Liver (tissue), 9 donors: Measurements from ENCODE around the gene C19orf44. TPM values are rescaled to one million over a fixed set of nuclear protein-coding genes. Genes with fewer than 3 reads are reported as not detected.

Experiments used
- DNase-seq: peaks from one replicate; pipeline ENCODE4 v3.0.0-alpha.2; 2017; ENCODE audit warnings: low spot score
- H3K27ac ChIP-seq, 2 donors: one replicate each; pipeline ENCODE4 v1.7.0; 2013; ENCODE audit warnings: inconsistent platforms in 2 of 2, low read length in 2 of 2, control low read depth in 1 of 2, low read depth in 1 of 2, mild to moderate bottlenecking in 1 of 2
- H3K27me3 ChIP-seq, 4 donors: one replicate each; pipeline versions ENCODE4 v1.6.1 to v1.7.0; 2013; ENCODE audit warnings: low read length in 3 of 4, inconsistent platforms in 1 of 4, mild to moderate bottlenecking in 1 of 4, moderate library complexity in 1 of 4; ENCODE audit not compliant: control insufficient read depth in 4 of 4, insufficient read depth in 4 of 4
- H3K36me3 ChIP-seq, 4 donors: one replicate each; pipeline versions ENCODE4 v1.6.1 to v1.7.0; 2013; ENCODE audit warnings: low read length in 3 of 4, mild to moderate bottlenecking in 3 of 4, low read depth in 1 of 4, moderate library complexity in 1 of 4; ENCODE audit not compliant: control insufficient read depth in 4 of 4, insufficient read depth in 3 of 4
- H3K4me1 ChIP-seq, 4 donors: one replicate each; pipeline versions ENCODE4 v1.6.1 to v1.7.0; 2013; ENCODE audit warnings: low read length in 3 of 4, mild to moderate bottlenecking in 3 of 4, moderate library complexity in 1 of 4; ENCODE audit not compliant: control insufficient read depth in 4 of 4, insufficient read depth in 4 of 4
- H3K4me3 ChIP-seq, 3 donors: one replicate each; pipeline versions ENCODE4 v1.6.1 to v1.7.0; 2013; ENCODE audit warnings: low read length in 3 of 3, control low read depth in 1 of 3, low read depth in 1 of 3, mild to moderate bottlenecking in 1 of 3
- H3K9ac ChIP-seq, 2 donors: one replicate each; pipeline ENCODE4 v1.7.0; 2013; ENCODE audit warnings: low read length in 2 of 2, mild to moderate bottlenecking in 2 of 2, moderate library complexity in 2 of 2, control low read depth in 1 of 2, low read depth in 1 of 2
- H3K9me3 ChIP-seq, 4 donors: one replicate each; pipeline versions ENCODE4 v1.6.1 to v1.7.0; 2013; ENCODE audit warnings: low read length in 3 of 4; ENCODE audit not compliant: control insufficient read depth in 4 of 4
- ATF3 ChIP-seq: IDR thresholded peaks from 2 replicates; pipeline ENCODE4 v1.6.1; 2016; ENCODE audit warnings: antibody characterized with exemption
- CTCF ChIP-seq: fragments of 150-350 bp; IDR thresholded peaks from 2 replicates; pipeline ENCODE4 v1.5.1; 2017; ENCODE audit warnings: improper control_type of control experiment, low read depth, low read length; ENCODE audit not compliant: missing input control
- EGR1 ChIP-seq, 2 donors: IDR thresholded peaks; 2 replicates each; pipeline ENCODE4 v1.6.1; 2016 to 2018; ENCODE audit warnings: antibody characterized with exemption in 2 of 2, low read depth in 2 of 2
- FOXA1 ChIP-seq: IDR thresholded peaks from 2 replicates; pipeline ENCODE4 v1.6.1; 2016; ENCODE audit warnings: antibody characterized with exemption
- FOXA2 ChIP-seq: IDR thresholded peaks from 2 replicates; pipeline ENCODE4 v1.6.1; 2016; ENCODE audit warnings: antibody characterized with exemption
- GABPA ChIP-seq, 2 donors: IDR thresholded peaks in 1 of 2; conservative IDR thresholded peaks in 1 of 2; 2 replicates each; pipeline ENCODE4 v1.6.1; 2016; ENCODE audit warnings: antibody characterized with exemption in 2 of 2, mild to moderate bottlenecking in 1 of 2, moderate library complexity in 1 of 2
- HNF4A ChIP-seq, 2 donors: conservative IDR thresholded peaks; 2 replicates each; pipeline ENCODE4 v1.6.1; 2016; ENCODE audit warnings: antibody characterized with exemption in 2 of 2, mild to moderate bottlenecking in 2 of 2
- HNF4G ChIP-seq: IDR thresholded peaks from 2 replicates; pipeline ENCODE4 v1.6.1; 2016; ENCODE audit warnings: antibody characterized with exemption
- JUND ChIP-seq, 2 donors: IDR thresholded peaks; 2 replicates each; pipeline ENCODE4 v1.6.1; 2016; ENCODE audit warnings: antibody characterized with exemption in 2 of 2
- RAD21 ChIP-seq, 2 donors: IDR thresholded peaks; 2 replicates each; pipeline ENCODE4 v1.6.1; 2016; ENCODE audit warnings: antibody characterized with exemption in 2 of 2, mild to moderate bottlenecking in 2 of 2
- REST ChIP-seq: IDR thresholded peaks from 2 replicates; pipeline ENCODE4 v1.6.1; 2016; ENCODE audit warnings: antibody characterized with exemption, mild to moderate bottlenecking
- RXRA ChIP-seq, 2 donors: IDR thresholded peaks; 2 replicates each; pipeline ENCODE4 v1.6.1; 2017 to 2018; ENCODE audit warnings: antibody characterized with exemption in 2 of 2, mild to moderate bottlenecking in 1 of 2
- SP1 ChIP-seq: IDR thresholded peaks from 2 replicates; pipeline ENCODE4 v1.6.1; 2018; ENCODE audit warnings: antibody characterized with exemption, mild to moderate bottlenecking
- TAF1 ChIP-seq: conservative IDR thresholded peaks from 2 replicates; pipeline ENCODE4 v1.6.1; 2016; ENCODE audit warnings: antibody characterized with exemption, mild to moderate bottlenecking
- YY1 ChIP-seq: IDR thresholded peaks from 2 replicates; pipeline ENCODE4 v1.6.1; 2016; ENCODE audit warnings: antibody characterized with exemption, mild to moderate bottlenecking
- WGBS: extraction: QIAGEN DNeasy Blood & Tissue Kit; methylation state at CpG from one replicate; pipeline ENCODE4 v1.1.7; 2013; 5-methylcytosine and 5-hydroxymethylcytosine counted together
- polyA plus RNA-seq, 2 donors: library from polyadenylated mRNA; stranded (reverse) in 1 of 2; unstranded in 1 of 2; fragments of 200-250 nt in 1 of 2; fragments of >200 nt in 1 of 2; fragmentation: Nextera tagmentation in 1 of 2; extraction: Ambion mirVana in 1 of 2; gene quantifications; one replicate each; pipeline versions ENCODE4 v1.2.1 to v1.2.3, GENCODE V29; 2013 to 2015
- total RNA-seq, 2 donors: library from RNA; depleted of rRNA; stranded (reverse); fragments of >200 nt; gene quantifications; one replicate each; pipeline ENCODE4 v1.2.3, GENCODE V29; 2014
- TF ChIP-seq, protein P1 (sequence below): IDR thresholded peaks from 2 replicates; pipeline ENCODE4 v1.6.1; 2016; ENCODE audit warnings: antibody characterized with exemption
- donor health status: healthy.
- donor health status: healthy.
- donor health status: healthy.
- donor health status: healthy.
- donor health status: healthy.

The C19orf44 gene
- total and polyA plus RNA-seq, 4 donors: 0.89 to 3.0 (median 1.3) TPM

DNA sequence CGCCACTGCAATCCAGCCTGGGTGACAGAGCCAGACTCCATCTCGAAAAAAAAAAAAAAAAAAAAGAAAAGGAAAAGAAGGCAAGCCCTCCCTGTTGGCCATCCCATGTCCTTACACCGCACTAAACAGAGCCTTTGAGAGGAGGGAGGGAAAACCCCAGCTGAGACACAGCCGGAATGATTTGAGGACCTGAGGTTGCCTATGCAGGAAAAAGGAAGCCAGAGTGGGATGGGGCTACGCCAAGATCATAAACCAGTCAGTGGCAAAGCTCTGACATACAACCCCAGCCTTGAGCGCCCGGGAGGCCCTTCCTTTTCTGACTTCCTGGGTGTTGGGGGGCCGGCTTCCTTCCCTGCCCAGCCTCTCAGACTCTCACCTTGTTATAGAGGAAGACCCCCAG is 58.6 kb downstream of the C19orf44 start:
- H3K4me3 ChIP-seq: no peak overlapping the region
- no peaks in the 10 kb centered on the region for H3K4me1 ChIP-seq
- H3K27me3 ChIP-seq: no peaks in the 10 kb centered on the region
- H3K9ac ChIP-seq: no peak overlapping the region
- H3K36me3 ChIP-seq: peaks cover 13 to 44% (median 20%) of the 10 kb centered on the region in 4 donors
- 89% methylated on average over 8 of the region's 8 CpGs for WGBS
- H3K27ac ChIP-seq: no peak overlapping the region
- DNase-seq: no peak
- H3K9me3 ChIP-seq: no peaks in the 10 kb centered on the region
- TF ChIP-seq GABPA (IDR thresholded peaks at IDR 0.05 in 1 of 2, conservative IDR thresholded peaks at IDR 0.05 in 1 of 2) (no peak), TAF1 (no peak), RXRA (IDR thresholded peaks at IDR 0.05) (no peak), JUND (IDR thresholded peaks at IDR 0.05) (no peak), HNF4G (no peak), ATF3 (no peak), RAD21 (IDR thresholded peaks at IDR 0.05) (no peak), SP1 (no peak), EGR1 (IDR thresholded peaks at IDR 0.05; ENCODE audit: low read depth in 2 of 2) (no peak), HNF4A (conservative IDR thresholded peaks at IDR 0.05) (no peak), FOXA2 (no peak), CTCF (no peak), FOXA1 (no peak), YY1 (no peak)
- TF ChIP-seq, protein P1, sequence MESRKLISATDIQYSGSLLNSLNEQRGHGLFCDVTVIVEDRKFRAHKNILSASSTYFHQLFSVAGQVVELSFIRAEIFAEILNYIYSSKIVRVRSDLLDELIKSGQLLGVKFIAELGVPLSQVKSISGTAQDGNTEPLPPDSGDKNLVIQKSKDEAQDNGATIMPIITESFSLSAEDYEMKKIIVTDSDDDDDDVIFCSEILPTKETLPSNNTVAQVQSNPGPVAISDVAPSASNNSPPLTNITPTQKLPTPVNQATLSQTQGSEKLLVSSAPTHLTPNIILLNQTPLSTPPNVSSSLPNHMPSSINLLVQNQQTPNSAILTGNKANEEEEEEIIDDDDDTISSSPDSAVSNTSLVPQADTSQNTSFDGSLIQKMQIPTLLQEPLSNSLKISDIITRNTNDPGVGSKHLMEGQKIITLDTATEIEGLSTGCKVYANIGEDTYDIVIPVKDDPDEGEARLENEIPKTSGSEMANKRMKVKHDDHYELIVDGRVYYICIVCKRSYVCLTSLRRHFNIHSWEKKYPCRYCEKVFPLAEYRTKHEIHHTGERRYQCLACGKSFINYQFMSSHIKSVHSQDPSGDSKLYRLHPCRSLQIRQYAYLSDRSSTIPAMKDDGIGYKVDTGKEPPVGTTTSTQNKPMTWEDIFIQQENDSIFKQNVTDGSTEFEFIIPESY: no peak

DNA sequence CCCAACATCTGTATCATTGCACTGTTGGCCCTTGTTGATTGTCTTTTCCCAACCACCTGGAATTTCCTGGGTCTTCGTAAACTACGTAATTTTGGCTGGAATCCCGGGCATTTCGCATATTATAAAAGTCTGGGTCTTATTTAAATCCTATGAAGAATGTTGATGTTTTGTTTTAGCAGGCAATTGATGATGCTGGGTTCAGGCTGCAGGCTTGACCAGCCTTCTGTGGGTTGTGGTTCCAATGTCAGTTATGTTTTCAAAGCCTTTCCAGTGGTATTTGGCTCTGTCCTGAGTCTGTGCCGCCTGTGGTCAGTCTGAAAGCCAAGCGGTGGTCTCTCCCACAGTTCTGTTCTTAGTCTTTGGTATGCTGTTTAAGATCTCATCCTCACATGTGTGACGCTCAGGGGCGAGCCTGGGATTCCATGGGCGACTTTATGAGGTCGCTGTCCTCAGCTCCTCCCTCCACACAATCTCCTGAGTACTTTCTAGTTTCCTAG is 63.6 kb downstream of the C19orf44 start:
- Histone ChIP-seq H3K27ac (no peak overlapping the region), H3K4me1 (no peaks in the 10 kb centered on the region), H3K27me3 (no peaks in the 10 kb centered on the region), H3K9ac (no peak overlapping the region), H3K9me3 (no peaks in the 10 kb centered on the region), H3K36me3 (peaks cover 12 to 52% (median 29%) of the 10 kb centered on the region in 4 donors), H3K4me3 (no peak overlapping the region)
- TF ChIP-seq FOXA1 (no peak), RXRA (IDR thresholded peaks at IDR 0.05) (peak in 1 of 2 donors; percentile 39), REST (no peak), TAF1 (no peak), JUND (IDR thresholded peaks at IDR 0.05) (no peak), HNF4A (conservative IDR thresholded peaks at IDR 0.05) (no peak), SP1 (no peak)
- no peak for DNase-seq
- WGBS: 92% methylated on average over 10 of the region's 10 CpGs
